ENCODE results near the gene PARVB.

- no peak for TF ChIP-seq CTCF (IDR thresholded peaks at IDR 0.05)
- no peak for TF ChIP-seq POLR2A (IDR thresholded peaks at IDR 0.05)
Observed at GRCh38 chr22:43978558-43978957, 45.5 kb upstream of the PARVB start.

Data from uterus (tissue), 2 donors.